ENCODE results near the gene OTOP2.

DNA sequence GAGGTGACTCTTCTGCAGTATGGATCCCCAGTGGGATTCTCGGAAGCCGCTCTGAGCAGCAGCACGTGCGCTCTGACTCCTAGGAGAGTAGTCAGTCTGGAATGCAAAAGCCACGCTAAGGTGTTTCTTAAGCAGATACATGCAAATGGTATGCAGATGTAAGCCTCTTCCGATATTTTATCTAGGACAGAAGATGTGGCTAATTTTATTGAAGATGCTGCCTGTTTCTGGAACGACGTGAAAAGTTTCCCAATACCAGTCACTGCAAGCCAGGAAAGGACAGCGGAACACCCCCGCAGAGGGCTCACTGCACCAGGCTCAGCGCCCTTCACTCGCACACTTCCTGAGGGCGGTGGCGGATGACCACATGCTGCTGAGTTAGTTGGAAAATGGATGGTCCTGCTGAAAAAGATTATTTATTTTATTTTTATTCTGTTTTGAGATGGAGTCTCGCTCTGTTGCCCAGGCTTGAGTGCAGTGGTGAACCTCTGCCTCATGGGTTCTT lies 40.8 kb upstream of the OTOP2 start:
- no peak for TF ChIP-seq ESRRA (CRISPR knock-in tag; IDR thresholded peaks at IDR 0.05; ENCODE audit: borderline replicate concordance)
- TF ChIP-seq ZBTB21 (CRISPR knock-in tag; IDR thresholded peaks at IDR 0.05; ENCODE audit: borderline replicate concordance) = no peak
